Colonic mucosa (tissue), 4 donors: ENCODE data around the gene MORC2. TPM values are rescaled to one million over a fixed set of nuclear protein-coding genes. Genes with fewer than 3 reads are reported as not detected.

Source experiments
- DNase-seq: peaks from one replicate; pipeline ENCODE4 v3.0.0-alpha.2; 2020
- H3K27ac ChIP-seq: fragments of 200-600 bp; one replicate; pipeline ENCODE4 v1.8.0; 2021
- H3K27me3 ChIP-seq: fragments of 200-600 bp; one replicate; pipeline ENCODE4 v1.8.0; 2021
- H3K36me3 ChIP-seq: fragments of 200-600 bp; one replicate; pipeline ENCODE4 v1.8.0; 2021
- H3K4me1 ChIP-seq: fragments of 200-600 bp; one replicate; pipeline ENCODE4 v1.8.0; 2021; ENCODE audit warnings: mild to moderate bottlenecking
- H3K4me3 ChIP-seq: fragments of 200-600 bp; one replicate; pipeline ENCODE4 v1.8.0; 2021
- H3K9ac ChIP-seq, 2 donors: one replicate each; pipeline ENCODE4 v1.7.0; 2013; ENCODE audit warnings: control low read depth in 2 of 2, low read depth in 2 of 2, low read length in 2 of 2
- H3K9me3 ChIP-seq: fragments of 200-600 bp; one replicate; pipeline ENCODE4 v1.8.0; 2021
- intact Hi-C: fragments of 100-400 bp; cut with DNase I; formaldehyde crosslinking; loops from one replicate; pipeline ENCODE4 v1.14.1; 2022
- total RNA-seq, 2 donors: library from RNA; stranded (reverse); fragmentation: NEBNext Ultra II Directional in 1 of 2; extraction: Animal tissue kit (Norgen Biotek cat#: 25700) in 1 of 2; gene quantifications; one replicate each; pipeline ENCODE4 v1.2.1, GENCODE V29; 2021
- TF ChIP-seq, protein P1 (sequence below): fragments of 200-600 bp; IDR thresholded peaks from one replicate; pipeline ENCODE4 v1.8.0; 2022; ENCODE audit warnings: antibody characterized with exemption, mild to moderate bottlenecking
- donor health status: healthy.
- donor health status: DM: no; HTN: no; CAD: no.
- donor health status: DM: no; HTN: no; CAD: no.

Gene MORC2
- total RNA-seq, 2 donors from 2014 or later: 14.3 to 22.2 TPM

DNA sequence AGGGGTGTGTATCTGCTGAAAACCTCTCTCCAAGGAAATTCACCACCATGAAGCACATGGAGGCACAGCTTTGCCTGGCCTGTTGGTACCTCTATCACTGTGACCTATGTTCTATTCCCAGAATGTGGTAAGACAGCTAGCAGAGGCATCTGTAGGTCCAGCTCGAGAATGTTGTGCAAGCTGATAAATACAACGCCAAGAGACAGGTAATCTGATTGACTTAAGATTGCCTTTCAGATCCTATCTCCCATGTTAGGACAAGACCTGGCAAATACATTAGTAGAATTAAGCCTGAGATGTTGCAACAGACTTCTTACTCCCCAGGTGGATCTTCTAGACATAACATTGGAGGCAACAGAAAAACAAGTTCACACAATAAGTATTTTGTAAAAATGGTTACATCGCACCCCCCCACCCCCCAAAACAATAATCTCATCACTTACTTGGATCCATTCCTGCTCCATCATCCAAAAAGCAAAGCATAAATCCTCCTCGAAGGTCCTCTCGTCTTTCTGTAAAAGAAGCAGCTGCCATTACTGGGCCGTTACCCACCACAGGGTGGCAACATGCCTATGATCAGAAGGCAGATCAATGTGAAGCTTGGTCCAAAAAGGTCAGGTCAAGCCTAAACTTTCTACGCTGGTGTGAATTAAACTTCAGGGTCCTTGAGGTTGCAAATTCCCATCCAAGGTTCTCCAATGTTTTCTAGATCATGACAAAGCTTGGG, 18.5 kb downstream of the MORC2 start:
- Histone ChIP-seq H3K27me3 (no peaks in the 10 kb centered on the region), H3K4me3 (no peak overlapping the region), H3K27ac (no peak overlapping the region), H3K4me1 (no peaks in the 10 kb centered on the region), H3K36me3 (peaks cover 4% of the 10 kb centered on the region), H3K9me3 (no peaks in the 10 kb centered on the region), H3K9ac (no peak overlapping the region)
- TF ChIP-seq, protein P1, sequence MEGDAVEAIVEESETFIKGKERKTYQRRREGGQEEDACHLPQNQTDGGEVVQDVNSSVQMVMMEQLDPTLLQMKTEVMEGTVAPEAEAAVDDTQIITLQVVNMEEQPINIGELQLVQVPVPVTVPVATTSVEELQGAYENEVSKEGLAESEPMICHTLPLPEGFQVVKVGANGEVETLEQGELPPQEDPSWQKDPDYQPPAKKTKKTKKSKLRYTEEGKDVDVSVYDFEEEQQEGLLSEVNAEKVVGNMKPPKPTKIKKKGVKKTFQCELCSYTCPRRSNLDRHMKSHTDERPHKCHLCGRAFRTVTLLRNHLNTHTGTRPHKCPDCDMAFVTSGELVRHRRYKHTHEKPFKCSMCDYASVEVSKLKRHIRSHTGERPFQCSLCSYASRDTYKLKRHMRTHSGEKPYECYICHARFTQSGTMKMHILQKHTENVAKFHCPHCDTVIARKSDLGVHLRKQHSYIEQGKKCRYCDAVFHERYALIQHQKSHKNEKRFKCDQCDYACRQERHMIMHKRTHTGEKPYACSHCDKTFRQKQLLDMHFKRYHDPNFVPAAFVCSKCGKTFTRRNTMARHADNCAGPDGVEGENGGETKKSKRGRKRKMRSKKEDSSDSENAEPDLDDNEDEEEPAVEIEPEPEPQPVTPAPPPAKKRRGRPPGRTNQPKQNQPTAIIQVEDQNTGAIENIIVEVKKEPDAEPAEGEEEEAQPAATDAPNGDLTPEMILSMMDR: no peak
- intact Hi-C loops: no loop called here
- no peak for DNase-seq

DNA sequence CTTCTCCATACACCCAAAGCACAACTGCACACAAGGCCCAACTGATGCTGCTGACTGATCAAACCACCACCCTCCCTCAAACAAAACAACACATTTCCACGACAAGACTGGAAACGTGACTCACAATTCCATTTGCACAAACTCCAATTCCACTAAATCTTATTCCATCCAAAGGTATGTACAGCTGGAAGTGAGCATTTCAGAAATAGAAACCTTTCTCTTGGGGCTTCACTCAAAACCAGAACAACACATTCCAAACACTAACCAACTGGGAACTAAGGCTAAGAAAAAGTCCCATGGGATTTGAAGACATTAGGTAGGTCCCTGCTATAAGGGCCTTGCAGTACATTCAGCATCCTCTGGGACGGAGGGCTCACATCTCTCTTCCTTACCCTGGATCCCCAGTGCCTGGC, 19.6 kb downstream of the MORC2 start:
- H3K36me3 ChIP-seq: peaks cover 4% of the 10 kb centered on the region
- TF ChIP-seq, protein P1: no peak
- no peak overlapping the region for H3K27ac ChIP-seq
- DNase-seq: no peak
- H3K4me3 ChIP-seq: no peak overlapping the region
- no peak overlapping the region for H3K9ac ChIP-seq
- H3K27me3 ChIP-seq: no peaks in the 10 kb centered on the region
- H3K4me1 ChIP-seq: no peaks in the 10 kb centered on the region
- intact Hi-C loops: loop anchor here (1.0 kb wide), 1 partner anchor 136 kb away; no protein-coding TSS in a partner anchor
- no peaks in the 10 kb centered on the region for H3K9me3 ChIP-seq

DNA sequence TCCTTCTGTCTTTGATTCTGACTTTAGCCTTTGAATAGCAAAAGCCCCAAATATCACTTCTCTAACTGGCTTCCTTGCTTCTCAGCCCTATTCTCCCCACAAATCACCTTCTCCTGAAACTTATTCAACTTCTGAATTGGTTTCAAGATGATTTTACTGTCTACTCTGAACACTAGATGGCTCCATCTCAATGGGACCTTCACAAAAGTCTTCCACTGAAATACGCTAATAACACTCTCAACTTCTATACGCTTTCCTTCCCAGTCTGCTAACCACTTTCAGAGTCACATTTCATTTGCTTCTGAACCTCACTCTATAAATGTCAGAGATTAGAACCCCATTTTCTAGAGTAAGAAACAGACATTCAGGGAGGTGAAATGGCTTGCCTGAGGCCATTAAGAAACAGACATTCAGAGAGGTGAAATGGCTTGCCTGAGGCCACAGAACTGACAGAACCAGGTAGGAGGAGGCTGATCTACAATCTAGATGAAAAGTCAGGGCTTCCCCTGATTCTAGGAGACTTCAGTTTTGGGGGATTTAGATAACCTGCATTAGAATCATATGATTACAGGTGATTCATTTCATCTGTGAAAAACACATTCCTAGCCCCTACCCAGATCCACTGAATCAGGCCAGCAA, 20.6 kb downstream of the MORC2 start:
- intact Hi-C loops: loop anchor here (1.0 to 2.0 kb wide), 2 partner anchors 137 to 201 kb away; no protein-coding TSS in a partner anchor
- no peak for DNase-seq
- peak overlapping the region in 1 of 2 donors; percentile 2 for H3K9ac ChIP-seq
- no peaks in the 10 kb centered on the region for H3K27me3 ChIP-seq
- no peaks in the 10 kb centered on the region for H3K4me1 ChIP-seq
- H3K4me3 ChIP-seq: no peak overlapping the region
- TF ChIP-seq, protein P1: peak; percentile 36
- no peak overlapping the region for H3K27ac ChIP-seq
- H3K36me3 ChIP-seq: peaks cover 4% of the 10 kb centered on the region
- no peaks in the 10 kb centered on the region for H3K9me3 ChIP-seq

DNA sequence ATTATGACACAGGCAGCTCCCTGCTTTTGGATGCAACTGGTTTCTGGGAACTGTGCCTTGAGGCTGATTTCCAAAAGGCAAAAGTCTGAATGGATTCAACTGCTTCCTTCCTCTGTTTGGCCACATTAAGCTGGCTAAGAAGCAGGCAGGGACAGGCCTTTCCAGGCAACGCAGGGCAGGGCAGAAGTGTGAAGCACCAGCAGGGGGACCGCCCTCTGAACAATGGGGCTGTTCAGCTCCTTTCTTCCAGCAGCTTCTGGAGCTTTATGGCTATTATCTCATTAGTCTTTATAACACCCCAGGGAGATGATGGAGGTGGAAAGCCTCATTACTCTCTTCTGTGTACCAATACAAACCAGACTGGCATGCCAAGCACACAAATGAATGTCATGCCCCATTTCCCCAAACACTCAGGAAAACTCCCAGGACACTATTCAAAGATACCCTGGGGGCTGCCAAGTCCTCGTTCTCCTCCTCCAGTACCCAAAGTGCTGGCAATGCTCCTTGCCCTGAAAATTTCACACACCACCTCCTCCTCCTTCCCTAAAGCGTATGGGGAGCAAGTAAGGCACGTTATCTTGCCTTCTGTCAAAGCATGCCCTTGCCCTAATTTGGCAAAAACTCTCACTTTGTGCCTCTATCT, 21.3 kb downstream of the MORC2 start:
- Histone ChIP-seq H3K36me3 (peaks cover 6% of the 10 kb centered on the region), H3K27ac (no peak overlapping the region)
- no peak for DNase-seq

DNA sequence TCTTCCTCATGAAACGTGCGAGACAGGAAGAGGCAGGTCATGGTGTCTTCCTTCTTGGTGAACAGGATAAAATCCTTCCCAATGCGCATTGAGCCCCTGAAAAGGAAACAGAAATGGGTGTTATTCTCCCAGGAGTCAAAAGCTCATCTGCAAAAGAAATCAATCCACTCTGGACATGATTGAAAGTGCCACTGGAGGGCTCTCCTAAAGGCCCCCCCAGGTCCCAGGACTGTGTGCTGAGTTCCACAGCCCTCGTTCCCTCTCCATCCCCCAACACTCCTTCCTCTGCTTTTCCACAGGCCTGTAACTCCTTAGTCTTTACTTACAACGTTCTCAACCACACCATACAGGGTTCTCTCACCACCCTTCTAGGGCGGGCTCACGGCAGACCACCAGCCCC, 22.2 kb downstream of the MORC2 start:
- Histone ChIP-seq H3K27me3 (no peaks in the 10 kb centered on the region), H3K4me1 (no peaks in the 10 kb centered on the region), H3K9me3 (no peaks in the 10 kb centered on the region), H3K27ac (no peak overlapping the region), H3K9ac (no peak overlapping the region), H3K36me3 (peaks cover 13% of the 10 kb centered on the region), H3K4me3 (no peak overlapping the region)
- intact Hi-C loops: loop anchor here (2.0 kb wide), 1 partner anchor 202 kb away; no protein-coding TSS in a partner anchor
- DNase-seq: no peak
- TF ChIP-seq, protein P1: no peak

More for the DNA sequence above, 21.3 kb downstream of the MORC2 start:
- Histone ChIP-seq H3K9me3 (no peaks in the 10 kb centered on the region), H3K27me3 (no peaks in the 10 kb centered on the region), H3K4me1 (no peaks in the 10 kb centered on the region), H3K9ac (peak overlapping the region in 1 of 2 donors; percentile 21), H3K4me3 (no peak overlapping the region)
- intact Hi-C loops: loop anchor here (2.0 kb wide), 1 partner anchor 202 kb away; no protein-coding TSS in a partner anchor
- TF ChIP-seq, protein P1: no peak
